Epidermal melanocyte (primary cell): Measurements from ENCODE around the gene PCDHGB4.
"Not testable (repeated sequence)": the region's sequence is repeated elsewhere in the genome, so short reads cannot be mapped to it uniquely, and the experiment has no call there.

ENCODE experiments used
- DNase-seq: peaks from one replicate; pipeline ENCODE4 v3.0.0; 2011; ENCODE audit warnings: low spot score; ENCODE audit not compliant: insufficient read length

PCDHGB4 gene

DNA sequence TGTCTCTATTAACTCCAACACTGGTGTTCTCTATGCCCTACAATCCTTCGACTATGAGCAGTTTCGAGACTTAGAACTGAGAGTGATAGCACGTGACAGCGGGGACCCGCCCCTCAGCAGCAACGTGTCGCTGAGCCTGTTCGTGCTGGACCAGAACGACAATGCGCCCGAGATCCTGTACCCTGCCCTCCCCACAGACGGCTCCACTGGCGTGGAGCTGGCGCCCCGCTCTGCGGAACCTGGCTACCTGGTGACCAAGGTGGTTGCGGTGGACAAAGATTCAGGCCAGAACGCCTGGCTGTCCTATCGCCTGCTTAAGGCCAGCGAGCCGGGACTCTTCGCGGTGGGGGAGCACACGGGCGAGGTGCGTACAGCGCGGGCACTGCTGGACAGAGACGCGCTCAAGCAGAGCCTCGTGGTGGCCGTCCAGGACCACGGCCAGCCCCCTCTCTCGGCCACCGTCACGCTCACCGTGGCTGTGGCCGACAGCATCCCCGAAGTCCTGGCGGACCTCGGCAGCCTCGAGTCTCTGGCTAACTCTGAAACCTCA lies 35.3 kb downstream of the PCDHGB4 start:
- DNase-seq: no peak

DNA sequence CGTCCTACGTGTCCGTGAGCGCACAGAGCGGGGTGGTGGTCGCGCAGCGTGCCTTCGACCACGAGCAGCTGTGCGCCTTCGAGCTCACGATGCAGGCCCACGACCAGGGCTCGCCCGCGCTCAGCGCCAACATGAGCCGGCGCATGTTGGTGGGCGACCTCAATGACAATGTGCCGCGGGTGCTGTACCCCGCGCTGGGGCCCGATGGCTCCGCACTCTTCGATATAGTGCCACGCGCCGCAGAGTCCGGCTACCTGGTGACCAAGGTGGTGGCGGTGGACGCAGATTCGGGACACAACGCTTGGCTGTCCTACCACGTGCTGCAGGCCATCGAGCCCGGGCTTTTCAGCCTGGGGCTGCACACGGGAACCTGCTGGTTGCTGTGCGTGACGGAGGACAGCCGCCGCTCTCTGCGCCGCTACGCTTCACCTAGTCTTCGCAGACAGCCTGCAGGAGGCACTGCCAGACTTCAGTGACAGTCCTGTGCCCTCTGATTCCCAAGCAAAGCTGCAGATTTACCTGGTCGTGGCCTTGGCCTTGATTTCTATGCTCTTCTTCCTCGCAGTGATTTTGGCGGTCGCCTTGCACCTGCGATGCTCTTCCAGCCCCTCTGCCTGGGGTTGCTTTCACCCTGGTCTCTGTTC lies 40.4 kb downstream of the PCDHGB4 start:
- DNase-seq: no peak

DNA sequence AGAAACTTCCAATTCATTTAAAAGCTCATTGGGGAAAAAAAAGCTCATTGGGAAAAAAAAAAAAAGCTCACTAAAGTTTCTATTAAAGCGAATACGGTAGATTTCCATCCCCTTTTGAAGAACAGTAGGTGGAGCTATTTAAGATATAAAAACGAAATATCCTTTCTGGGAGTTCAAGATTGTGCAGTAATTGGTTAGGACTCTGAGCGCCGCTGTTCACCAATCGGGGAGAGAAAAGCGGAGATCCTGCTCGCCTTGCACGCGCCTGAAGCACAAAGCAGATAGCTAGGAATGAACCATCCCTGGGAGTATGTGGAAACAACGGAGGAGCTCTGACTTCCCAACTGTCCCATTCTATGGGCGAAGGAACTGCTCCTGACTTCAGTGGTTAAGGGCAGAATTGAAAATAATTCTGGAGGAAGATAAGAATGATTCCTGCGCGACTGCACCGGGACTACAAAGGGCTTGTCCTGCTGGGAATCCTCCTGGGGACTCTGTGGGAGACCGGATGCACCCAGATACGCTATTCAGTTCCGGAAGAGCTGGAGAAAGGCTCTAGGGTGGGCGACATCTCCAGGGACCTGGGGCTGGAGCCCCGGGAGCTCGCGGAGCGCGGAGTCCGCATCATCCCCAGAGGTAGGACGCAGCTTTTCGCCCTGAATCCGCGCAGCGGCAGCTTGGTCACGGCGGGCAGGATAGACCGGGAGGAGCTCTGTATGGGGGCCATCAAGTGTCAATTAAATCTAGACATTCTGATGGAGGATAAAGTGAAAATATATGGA lies 43.0 kb downstream of the PCDHGB4 start, which contains the start of gene PCDHGA12:
TSS of gene PCDHGA12 (plus strand) at position 176 of the 782 bp plus-strand sequence. CDS start at position 429, 253 bp downstream.
- peak; percentile 76 for DNase-seq

DNA sequence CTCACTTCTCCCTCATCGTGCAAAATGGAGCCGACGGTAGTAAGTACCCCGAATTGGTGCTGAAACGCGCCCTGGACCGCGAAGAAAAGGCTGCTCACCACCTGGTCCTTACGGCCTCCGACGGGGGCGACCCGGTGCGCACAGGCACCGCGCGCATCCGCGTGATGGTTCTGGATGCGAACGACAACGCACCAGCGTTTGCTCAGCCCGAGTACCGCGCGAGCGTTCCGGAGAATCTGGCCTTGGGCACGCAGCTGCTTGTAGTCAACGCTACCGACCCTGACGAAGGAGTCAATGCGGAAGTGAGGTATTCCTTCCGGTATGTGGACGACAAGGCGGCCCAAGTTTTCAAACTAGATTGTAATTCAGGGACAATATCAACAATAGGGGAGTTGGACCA lies 43.8 kb downstream of the PCDHGB4 start:
- DNase-seq: no peak

- DNase-seq: not testable (repeated sequence)
Measured at GRCh38 chr5:141432308-141432707, 44.8 kb downstream of the PCDHGB4 start.

DNA sequence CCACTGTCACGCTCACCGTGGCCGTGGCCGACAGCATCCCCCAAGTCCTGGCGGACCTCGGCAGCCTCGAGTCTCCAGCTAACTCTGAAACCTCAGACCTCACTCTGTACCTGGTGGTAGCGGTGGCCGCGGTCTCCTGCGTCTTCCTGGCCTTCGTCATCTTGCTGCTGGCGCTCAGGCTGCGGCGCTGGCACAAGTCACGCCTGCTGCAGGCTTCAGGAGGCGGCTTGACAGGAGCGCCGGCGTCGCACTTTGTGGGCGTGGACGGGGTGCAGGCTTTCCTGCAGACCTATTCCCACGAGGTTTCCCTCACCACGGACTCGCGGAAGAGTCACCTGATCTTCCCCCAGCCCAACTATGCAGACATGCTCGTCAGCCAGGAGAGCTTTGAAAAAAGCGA lies 45.2 kb downstream of the PCDHGB4 start:
- DNase-seq: not testable (repeated sequence)

GRCh38 chr5:141434006-141434405 lies 46.5 kb downstream of the PCDHGB4 start:
- DNase-seq: no peak

GRCh38 chr5:141437221-141437620 lies 49.7 kb downstream of the PCDHGB4 start:
- DNase-seq: no peak

GRCh38 chr5:141439411-141440141 lies 52.1 kb downstream of the PCDHGB4 start:
- DNase-seq: no peak
